GM12865 (cell line): ENCODE data around the gene HMX3.

ENCODE experiments used
- DNase-seq: peaks from one replicate; pipeline ENCODE4 v3.0.0; 2010; ENCODE audit warnings: low read depth
- H3K4me3 ChIP-seq: 2 replicates; pipeline ENCODE4 v1.5.1; 2011; ENCODE audit warnings: mild to moderate bottlenecking, low read depth, low read length, control low read depth
- CTCF ChIP-seq: IDR thresholded peaks from 2 replicates; pipeline ENCODE4 v1.5.1; 2011; ENCODE audit warnings: low read length, control low read depth, low read depth, inconsistent platforms; ENCODE audit not compliant: insufficient read depth; ENCODE audit errors: missing control alignments

HMX3 gene

GRCh38 chr10:123153486-123154091, 17.8 kb downstream of the HMX3 start:
- no peak overlapping the region for H3K4me3 ChIP-seq
- no peak for TF ChIP-seq CTCF
- DNase-seq: no peak

- peak within 1 kb of the TSS; percentile 85 for H3K4me3 ChIP-seq
- no peak for TF ChIP-seq CTCF
- DNase-seq: peak; percentile 100
Observed at GRCh38 chr10:123154092-123154710, 18.4 kb downstream of the HMX3 start, which contains the start of gene BUB3. BUB3 (plus strand) TSS chr10:123154402; CDS start chr10:123154918, 516 bp downstream.

GRCh38 chr10:123154711-123155505, 19.1 kb downstream of the HMX3 start:
- peak overlapping the region; percentile 85 for H3K4me3 ChIP-seq
- no peak for TF ChIP-seq CTCF
- peak; percentile 79 for DNase-seq

- TF ChIP-seq CTCF: no peak
- H3K4me3 ChIP-seq: peak overlapping the region; percentile 85
- no peak for DNase-seq
Observed at GRCh38 chr10:123156078-123156477, 20.3 kb downstream of the HMX3 start.

- DNase-seq: no peak
- peak overlapping the region; percentile 85 for H3K4me3 ChIP-seq
- no peak for TF ChIP-seq CTCF
Observed at GRCh38 chr10:123157210-123157609, 21.4 kb downstream of the HMX3 start.

- no peak for DNase-seq
- TF ChIP-seq CTCF: no peak
- H3K4me3 ChIP-seq: peak overlapping the region; percentile 85; the same call in 1 of the 2 replicates
Observed at GRCh38 chr10:123158682-123159081, 22.9 kb downstream of the HMX3 start.
